Keratinocyte (primary cell): ENCODE results near the gene CHD3.

Source experiments
- EZH2 ChIP-seq: IDR thresholded peaks from one replicate; pipeline ENCODE4 v1.6.1; 2012; ENCODE audit warnings: inconsistent platforms, mild to moderate bottlenecking, low read length, moderate library complexity
- TF ChIP-seq, protein P1 (sequence below), 3 experiments: IDR thresholded peaks in 1 of 3; conservative IDR thresholded peaks in 1 of 3; optimal IDR thresholded peaks in 1 of 3; 2 replicates in 2 of 3; 3 replicates in 1 of 3; pipeline versions ENCODE3 to v1.5.1; 2011; ENCODE audit warnings: low read length in 3 of 3, mild to moderate bottlenecking in 3 of 3, moderate library complexity in 2 of 3, control low read depth in 1 of 3, inconsistent platforms in 1 of 3; ENCODE audit not compliant: insufficient read depth in 2 of 3; ENCODE audit errors: extremely low read depth in 1 of 3

DNA sequence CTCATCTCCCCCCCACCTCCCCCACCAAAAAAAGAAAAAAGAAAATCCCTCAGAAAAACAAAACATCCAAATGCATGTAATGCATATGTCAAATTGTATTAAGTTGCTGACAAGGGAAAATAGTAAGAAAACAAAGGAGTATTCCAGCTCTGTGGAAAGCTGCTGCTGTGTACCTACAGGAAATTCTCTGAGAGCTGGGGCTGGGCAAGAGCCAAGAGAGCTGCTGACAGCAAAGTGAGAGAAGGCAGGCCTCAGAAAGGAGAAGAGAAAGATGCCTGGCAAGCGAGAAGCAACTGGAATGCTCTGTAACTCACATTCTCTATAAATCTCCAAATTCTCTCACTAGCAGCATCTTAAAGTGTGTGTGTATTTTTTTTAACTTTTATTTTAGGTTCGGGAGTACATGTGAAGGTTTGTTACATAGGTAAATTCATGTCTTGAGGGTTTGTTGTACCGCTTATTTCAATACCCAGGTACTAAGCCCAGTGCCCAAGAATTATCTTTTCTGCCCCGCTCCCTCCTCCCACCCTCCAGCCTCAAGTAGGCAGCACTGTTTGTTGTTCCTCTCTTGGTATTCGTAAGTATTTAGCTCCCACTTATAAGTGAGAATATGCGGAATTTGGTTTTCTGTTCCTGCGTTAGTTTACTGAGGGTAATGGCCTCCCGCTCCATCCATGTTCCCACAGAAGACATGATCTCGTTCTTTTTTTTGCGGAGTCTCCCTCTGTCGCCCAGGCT lies 67.8 kb downstream of the CHD3 start:
- TF ChIP-seq, protein P1, sequence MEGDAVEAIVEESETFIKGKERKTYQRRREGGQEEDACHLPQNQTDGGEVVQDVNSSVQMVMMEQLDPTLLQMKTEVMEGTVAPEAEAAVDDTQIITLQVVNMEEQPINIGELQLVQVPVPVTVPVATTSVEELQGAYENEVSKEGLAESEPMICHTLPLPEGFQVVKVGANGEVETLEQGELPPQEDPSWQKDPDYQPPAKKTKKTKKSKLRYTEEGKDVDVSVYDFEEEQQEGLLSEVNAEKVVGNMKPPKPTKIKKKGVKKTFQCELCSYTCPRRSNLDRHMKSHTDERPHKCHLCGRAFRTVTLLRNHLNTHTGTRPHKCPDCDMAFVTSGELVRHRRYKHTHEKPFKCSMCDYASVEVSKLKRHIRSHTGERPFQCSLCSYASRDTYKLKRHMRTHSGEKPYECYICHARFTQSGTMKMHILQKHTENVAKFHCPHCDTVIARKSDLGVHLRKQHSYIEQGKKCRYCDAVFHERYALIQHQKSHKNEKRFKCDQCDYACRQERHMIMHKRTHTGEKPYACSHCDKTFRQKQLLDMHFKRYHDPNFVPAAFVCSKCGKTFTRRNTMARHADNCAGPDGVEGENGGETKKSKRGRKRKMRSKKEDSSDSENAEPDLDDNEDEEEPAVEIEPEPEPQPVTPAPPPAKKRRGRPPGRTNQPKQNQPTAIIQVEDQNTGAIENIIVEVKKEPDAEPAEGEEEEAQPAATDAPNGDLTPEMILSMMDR (optimal IDR thresholded peaks at IDR 0.05 in 1 of 3, IDR thresholded peaks at IDR 0.05 in 1 of 3, conservative IDR thresholded peaks at IDR 0.05 in 1 of 3; ENCODE audit: extremely low read depth in 1 of 3, insufficient read depth in 2 of 3, low read length in 3 of 3), result no peak
- no peak for TF ChIP-seq EZH2
